Activated T-helper 1 cell treated with anti-CD3 and anti-CD28 coated beads, Interleukin-2, amount 50 U/mL, for 16 hours (primary cell): ENCODE measurements around the gene EXOC3.

Experiments used
- DNase-seq, 2 donors: peaks; one replicate each; pipeline ENCODE4 v3.0.0-alpha.2; 2020; ENCODE audit warnings: low read depth in 1 of 2, low spot score in 1 of 2

The EXOC3 gene

DNA sequence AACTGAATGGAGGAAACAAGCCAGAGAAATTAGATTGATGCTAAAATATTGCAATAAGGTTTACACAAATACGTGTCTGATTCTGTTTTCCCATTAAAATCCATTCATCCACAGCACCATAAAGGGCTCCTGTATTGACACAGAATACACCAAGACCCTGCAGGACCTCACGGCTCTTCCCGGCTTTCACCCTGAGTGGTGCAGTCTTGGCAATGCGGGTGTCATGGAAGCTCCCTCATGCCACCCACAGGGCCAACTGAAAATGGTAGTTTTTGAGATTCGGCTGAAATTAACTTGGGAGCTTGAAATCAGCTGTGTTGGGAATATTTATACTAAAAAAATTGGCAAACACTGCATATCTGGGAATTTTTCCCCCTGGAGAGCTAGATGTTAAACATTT, 17.3 kb upstream of the EXOC3 start:
- no peak for DNase-seq

GRCh38 chr5:426392-426976, 16.5 kb upstream of the EXOC3 start:
- no peak for DNase-seq

DNA sequence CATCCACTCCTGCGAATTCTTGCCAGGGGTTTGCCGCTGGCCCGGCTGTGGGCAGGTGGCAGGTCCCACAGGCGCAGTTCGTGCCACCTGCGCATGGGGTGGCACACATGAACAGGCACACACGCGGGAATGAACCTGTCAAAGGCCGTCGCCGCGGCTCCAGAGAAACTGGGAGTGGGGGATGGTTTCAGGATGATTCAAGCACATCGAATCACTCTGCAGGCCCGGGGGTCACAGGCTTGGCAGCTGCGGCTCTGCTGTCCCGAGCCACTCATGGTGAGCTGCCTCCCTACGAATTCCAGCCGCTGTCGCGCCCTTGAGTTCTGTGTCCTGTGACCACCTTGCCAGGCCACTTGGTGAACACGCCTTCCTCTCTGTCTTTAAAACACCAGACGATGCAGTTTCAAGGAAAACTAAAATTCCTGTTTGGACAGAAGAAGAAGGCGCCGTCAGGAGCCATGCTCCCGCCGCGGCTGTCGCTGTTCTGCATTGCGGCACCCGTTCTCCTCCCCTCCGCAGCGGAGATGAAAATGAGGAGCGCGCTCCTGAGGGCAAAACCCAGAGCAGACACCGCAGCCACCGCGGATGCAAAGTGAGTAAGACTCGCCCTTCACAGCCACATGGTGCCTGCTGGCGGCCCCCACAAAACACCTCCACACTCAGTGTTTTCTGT, 15.4 kb upstream of the EXOC3 start:
- DNase-seq, result no peak

DNA sequence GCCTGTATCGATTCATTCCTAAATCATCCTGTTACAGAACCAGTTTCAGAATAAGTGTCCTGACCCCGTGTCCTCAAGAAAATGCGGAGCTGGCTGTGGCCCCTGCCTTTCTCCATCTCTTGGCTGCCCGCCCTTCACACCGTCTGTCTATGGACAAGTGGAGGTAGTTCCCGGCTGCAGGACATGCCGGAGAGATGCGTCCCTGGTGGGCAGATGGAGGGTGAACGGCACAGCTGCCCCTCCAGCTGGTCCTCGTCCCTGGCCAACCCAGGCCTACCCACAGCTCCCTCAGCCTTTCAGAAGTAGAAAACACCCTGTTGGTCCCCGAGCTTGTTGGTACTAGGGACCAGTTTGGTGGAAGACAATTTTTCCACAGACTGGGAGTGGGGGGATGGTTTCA, 14.8 kb upstream of the EXOC3 start:
- DNase-seq, result no peak

DNA sequence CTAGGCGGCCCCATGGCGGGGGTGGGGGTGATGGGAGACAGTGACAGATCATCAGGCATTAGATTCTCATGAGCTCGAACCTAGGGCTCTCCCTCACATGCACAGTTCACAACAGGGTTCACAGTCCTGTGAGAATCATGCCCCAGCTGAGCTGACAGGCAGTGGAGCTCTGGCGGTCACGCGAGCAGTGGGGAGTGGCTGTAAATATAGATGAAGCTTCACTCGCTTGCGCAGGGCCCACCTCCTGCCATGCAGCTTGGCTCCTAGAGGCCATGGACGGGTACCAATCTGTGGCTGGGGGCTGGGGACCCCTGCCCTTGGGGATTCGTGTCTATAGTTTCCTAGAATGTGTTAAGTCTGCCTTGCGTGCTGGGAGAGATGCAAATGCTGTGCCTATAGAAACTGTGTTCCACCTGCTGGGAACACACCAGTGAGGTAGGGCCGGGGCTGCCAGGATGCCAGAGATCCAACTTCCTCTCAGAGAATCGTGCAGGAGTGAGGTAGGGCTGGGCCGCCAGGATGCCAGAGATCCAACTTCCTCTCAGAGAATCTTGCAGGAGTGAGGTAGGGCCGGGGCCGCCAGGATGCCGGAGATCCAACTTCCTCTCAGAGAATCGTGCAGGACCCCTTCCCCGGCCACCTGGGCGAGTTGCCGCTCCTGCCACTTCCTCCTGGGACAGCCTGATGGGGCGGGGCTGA, 14.1 kb upstream of the EXOC3 start:
- no peak for DNase-seq

DNA sequence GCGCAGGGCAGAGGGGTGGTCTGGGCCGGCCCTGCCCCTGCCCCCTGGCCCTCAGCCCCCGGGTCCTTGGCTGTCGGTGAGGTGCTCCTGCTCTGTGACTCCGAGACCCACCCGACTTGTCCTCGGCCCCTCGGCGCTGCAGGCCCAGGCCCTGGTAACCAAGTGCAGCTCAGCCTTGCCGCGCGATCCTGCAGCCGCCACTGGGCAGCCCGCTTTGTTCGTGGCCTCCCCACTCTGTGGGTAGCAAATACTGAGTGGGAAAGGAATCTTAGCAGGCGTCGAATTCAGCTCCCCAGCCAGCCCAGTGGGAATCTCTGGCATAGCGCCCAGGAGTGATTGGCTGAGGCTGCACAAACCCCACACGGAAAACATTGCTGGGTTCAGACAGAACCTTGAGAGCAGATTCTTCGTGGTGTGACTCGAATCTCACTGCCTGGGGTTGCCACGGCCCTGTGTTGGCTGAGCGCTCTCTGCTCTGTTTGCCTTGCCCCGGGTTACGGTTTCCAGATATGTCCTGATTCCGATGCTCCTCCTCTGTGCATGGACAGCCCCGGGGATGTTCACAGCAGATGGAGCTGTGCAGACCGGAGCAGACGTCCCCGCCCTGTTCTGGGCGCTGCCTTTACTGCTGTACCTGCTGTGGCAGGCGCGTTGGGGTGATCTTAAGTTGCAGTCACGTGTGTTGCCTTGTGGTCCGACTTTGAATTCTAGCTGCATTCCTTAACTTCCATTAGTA, 13.4 kb upstream of the EXOC3 start:
- no peak for DNase-seq

GRCh38 chr5:430214-430925, 12.6 kb upstream of the EXOC3 start:
- DNase-seq, result no peak

DNA sequence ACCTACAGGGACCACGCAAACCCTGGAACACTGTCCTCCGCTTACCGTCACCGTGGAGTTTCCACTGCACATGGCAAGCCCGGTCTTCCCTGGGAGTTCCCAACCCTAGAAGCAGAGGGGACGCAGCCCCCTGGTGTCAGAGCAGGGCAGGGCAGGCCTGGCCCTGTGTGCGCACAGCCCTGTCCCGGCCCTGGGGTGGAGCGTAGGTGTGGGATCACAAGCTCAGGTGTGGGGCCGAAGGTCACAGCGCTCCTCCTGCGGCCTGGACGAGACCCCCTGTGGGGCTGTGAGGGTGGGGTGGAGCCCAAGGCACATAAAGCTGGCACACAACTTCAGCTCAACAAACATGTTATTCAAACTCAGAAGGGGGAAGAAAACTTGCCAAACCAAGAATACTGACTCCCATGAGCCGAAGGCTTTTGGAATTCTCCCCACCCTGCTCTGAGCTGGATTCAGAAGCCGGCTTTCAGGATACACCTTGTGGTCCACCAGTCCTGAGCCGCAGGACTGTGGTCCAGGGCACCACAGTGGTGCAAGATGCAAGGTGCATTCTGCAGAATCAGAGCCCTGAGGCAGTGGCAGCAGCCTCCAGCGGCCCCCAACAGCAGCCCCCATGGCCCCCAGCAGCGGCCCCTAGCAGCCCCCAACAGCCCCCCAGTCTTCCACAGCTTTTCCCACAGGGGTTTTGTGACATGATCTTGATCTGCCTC, 11.8 kb upstream of the EXOC3 start:
- no peak for DNase-seq

DNA sequence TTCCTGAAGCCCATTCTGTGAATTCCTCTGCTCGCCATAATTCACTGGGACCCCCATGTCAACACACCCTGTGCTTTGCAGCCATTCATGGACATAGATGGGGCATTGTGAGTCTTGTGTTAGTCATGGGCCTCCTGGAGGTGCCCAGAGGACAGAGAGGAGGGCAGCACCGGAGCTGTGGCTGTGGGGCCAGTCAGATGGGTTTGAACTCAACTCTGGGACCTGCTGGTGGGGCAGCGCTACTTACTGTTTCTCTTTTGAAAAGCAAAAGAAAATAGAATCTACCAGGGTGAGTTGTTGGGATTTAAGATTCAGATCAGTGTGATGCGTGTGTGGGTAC, 11.3 kb upstream of the EXOC3 start:
- DNase-seq, result no peak

DNA sequence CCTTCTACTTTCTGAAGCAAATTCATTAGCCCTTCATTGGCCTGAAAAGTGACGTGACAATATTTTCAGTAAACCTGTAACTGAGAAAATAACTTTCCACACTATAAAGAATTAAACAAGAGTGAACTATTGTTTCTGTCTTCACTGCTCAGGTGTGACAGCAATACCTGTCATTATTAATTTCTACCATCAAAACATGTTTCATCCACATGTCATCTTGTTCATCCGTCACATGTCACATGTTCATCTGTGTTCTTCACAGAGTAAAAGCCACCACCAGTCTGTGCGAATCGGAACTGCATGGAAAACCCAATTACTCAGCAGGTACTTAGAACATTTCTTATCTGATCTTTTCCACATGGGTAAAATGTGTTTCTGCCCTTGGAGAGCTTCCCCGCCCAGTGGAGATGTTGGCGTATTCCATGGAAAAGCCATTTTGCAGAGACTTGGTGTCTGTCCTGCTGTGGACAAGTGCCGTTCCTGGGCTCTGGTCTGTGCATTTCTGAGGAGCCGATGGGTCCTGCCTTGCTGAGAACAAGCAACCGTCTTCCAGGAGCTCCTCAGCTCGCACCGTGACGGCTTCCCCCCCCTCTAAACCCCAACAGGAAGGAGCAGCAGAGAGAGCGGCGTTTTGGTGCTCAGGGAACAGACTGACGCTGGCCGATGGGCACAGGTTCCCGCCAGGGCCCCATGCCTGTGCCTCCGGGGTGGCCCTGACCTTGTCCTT, 10.6 kb upstream of the EXOC3 start:
- DNase-seq, result no peak

GRCh38 chr5:432928-433791, 9.8 kb upstream of the EXOC3 start:
- no peak for DNase-seq

DNA sequence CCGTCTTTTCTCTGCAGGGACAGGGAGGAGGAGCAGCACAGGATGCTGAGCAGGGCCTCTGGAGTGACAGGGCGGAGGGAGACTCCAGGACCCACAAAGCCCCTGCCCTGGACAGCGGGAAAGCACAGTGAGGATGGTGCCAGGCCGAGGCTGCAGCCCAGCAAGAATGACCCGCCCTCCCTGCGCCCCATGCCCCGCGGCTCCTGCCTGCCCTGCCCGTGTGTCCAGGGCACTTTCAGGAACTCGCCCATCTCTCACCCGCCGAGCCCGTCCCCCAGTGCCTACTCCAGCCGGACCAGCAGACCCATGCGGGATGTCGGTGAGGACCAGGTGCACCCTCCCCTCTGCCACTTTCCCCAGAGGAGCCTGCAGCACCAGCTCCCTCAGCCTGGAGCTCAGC, 9.1 kb upstream of the EXOC3 start:
- DNase-seq, result no peak

DNA sequence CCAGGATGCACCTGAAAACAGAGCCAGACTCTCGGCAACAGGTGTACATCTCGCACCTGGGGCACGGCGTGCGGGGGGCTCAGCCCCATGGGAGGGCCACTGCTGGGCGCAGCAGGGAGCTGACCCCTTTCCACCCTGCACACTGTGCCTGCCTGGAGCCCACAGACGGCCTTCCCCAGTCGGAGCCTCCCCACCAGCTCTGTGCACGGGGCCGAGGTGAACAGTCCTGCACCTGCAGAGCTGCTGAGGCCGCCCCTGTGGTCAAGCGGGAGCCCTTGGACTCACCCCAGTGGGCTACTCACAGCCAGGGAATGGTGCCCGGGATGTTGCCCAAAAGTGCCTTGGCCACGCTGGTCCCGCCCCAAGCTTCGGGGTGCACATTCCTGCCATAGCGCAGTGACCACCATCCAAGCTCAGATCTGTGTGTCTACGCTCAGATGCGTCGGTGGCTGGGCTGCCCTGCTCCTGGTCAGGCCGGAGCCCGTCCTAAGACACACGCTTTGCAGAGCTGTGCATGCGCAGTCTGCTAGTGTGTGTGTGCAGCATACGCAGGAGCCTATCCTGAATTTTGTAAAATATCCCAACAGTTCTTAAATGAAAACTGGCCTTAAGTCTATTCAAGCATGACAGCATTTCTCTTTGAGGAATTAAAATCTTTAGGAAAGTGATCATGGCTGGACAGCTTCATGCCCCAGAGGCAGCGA, 8.4 kb upstream of the EXOC3 start:
- DNase-seq, result no peak

DNA sequence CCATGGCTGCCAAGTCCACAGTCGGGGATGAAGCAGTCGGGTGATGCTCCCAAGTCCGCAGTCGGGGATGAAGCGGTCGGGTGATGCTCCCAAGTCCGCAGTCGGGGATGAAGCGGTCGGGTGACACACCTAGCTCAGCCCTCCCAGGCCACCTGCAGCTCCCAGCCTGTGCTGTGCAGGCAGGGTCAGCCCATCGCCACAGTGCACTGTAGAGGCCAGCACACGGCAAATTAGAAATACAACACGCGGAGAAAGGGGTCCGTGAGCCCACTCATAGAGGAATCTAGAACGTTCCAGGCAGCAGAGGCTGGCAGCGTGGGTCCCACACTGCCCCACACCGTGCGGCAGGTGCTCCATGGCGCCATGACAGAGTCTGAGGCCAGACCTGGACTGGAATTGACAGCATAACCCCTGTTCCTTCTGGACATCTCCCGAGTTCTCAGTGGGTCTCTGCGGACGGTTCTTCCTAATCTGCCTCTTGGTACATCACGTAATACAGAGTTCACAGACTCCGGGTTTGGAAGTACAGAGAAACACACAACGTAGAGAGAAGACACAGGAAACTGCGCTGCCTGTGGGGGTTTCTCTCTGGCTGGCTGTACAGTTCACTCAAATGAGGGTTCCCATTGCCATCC, 7.7 kb upstream of the EXOC3 start:
- no peak for DNase-seq

DNA sequence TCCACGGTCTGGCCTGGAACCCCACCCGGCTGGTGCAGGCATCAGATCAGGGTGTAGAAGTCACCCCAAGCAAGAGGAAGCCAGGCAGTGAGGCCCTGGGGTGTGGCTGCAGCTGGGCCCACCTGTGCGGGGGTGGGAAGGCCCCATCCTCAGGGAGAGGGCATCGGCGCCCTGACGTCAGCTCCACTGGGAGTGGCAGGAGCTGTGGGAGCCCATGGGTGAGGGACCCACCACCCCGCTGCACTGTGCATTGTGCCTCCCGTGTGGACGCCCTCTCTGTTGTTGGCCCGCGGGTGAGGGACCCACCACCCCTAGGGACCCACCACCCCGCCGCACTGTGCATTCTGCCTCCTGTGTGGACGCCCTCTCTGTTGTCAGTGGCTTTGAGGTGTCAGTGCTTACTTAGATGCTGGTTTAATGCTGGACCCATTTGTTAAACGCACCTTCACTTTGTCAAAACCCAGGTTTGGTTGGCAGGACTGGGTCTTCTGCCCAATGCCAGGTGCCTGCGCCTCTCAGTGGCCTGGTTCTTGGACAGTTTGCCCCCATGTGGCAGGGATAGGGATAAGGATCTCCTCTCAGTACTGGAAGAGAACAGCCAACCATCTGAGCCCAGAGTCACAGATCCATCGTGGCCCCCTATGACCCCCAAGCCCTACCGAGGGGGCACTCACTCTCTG, 6.9 kb upstream of the EXOC3 start:
- DNase-seq, result no peak

DNA sequence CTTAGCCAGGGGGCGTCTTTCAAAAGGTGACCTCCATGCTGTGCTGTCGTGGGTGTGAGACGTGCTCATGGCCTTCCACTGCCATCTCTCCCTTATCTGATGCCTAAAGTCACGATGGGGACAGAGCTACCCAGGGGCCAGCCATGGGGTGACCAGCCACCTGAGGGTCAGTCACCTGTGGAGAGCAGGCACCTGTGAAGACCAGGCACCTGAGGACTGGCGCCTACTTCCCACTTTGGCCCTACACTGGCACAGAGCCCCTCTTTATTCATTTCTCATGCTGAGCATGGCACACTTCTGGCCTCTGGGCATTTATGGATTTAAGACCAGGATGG, 6.4 kb upstream of the EXOC3 start:
- DNase-seq, result no peak

- DNase-seq, result no peak
Measured at GRCh38 chr5:437281-437771, 5.7 kb upstream of the EXOC3 start.
